Activated CD4-positive, alpha-beta T cell treated with anti-CD3 and anti-CD28 coated beads, Interleukin-2, Interleukin-4, amounts not matched to agents 100 ng/mL and 50 ng/mL, durations not matched to agents 16 hours and 8 hours (primary cell): ENCODE measurements around the gene HOXD12.

ENCODE experiments used
- DNase-seq: peaks from one replicate; pipeline ENCODE4 v3.0.0-alpha.2; 2020; ENCODE audit warnings: low spot score

The HOXD12 gene

DNA sequence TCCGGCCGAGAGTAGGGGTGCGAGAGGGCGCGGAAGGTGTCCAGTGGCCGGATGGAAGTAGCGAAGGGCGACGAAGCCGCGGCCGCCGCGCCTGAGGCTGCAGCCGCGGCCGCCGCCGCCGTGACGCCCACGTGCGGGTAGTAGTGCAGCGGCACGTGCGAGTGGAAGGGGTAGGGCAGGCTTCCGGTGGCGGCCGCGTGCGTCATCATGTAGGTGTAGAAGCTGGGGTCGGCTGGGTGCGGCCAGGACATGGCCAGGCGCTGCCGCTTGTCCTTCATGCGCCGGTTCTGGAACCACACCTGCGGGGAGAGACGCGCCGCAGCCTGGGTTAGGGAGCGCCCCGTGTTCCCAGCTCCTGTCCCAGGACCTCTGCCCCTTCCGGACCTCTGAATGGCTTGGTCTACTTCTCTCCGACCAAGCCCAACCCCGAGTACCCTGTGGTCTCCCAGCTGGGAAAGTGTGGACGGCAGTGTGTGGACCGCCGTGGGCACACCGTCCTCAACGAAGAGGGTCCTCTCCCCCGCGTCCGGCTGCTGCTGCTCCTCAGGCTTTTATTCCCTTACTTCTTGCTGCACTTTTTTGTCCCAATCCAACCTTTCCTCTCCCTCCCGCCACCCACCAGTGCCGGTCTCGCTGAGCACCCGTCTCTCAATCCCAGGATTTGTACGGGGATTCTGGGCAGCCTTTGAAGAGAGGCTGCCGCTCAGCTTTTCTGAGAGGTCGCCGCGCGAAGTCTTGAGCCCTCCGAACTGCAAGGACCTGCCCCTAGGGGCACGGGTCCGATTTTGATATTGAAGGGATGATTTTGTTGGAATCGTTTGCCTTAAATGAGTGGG lies 18.8 kb upstream of the HOXD12 start:
- DNase-seq: no peak

- DNase-seq: no peak
Observed at GRCh38 chr2:176081376-176081836, 18.2 kb upstream of the HOXD12 start.

- DNase-seq: no peak
Observed at GRCh38 chr2:176081837-176082524, 17.6 kb upstream of the HOXD12 start.

DNA sequence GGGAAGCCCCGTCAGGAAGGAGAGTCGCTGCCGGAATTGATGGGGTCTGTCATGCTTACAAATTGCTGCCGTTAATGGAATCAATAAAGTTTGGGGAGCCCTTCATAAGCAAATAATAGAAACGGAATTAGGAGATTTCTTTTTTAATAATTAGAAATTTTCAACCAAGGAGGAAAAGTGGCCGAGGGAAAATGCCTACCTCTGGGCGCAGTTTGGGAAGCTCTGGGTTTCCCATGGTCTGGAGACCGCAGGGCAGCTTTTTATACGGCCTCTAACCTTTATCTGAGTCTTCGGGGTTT lies 17.1 kb upstream of the HOXD12 start:
- DNase-seq: no peak

- DNase-seq: no peak
Observed at GRCh38 chr2:176082824-176083751, 16.5 kb upstream of the HOXD12 start.

DNA sequence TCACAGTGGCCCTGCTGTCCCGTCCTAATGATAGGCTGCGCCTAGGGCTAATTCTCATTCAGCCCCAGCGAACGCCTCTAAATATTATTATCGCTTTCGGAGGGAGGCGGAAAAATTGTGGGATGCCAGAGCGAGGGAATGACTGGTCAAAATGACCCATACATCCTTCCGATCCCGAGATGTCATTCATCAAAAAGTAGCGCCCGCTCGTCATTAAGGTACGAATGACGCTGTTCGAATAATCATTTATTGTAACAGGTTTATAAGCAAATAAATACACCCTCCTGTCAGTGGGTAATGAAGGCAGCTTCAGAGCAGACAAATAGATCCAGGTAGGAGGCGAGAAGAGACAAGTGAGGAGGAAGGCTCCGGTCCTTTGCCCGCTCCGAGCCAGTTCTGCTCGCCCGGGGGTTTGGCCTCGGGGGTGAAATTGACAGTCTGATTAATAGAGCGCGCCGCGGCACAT lies 15.8 kb upstream of the HOXD12 start, which contains the start of gene EVX2:
TSS of gene EVX2 (minus strand) at position 167 of the 466 bp plus-strand sequence. CDS start 186 bp downstream, outside the sequence.
- no peak for DNase-seq

DNA sequence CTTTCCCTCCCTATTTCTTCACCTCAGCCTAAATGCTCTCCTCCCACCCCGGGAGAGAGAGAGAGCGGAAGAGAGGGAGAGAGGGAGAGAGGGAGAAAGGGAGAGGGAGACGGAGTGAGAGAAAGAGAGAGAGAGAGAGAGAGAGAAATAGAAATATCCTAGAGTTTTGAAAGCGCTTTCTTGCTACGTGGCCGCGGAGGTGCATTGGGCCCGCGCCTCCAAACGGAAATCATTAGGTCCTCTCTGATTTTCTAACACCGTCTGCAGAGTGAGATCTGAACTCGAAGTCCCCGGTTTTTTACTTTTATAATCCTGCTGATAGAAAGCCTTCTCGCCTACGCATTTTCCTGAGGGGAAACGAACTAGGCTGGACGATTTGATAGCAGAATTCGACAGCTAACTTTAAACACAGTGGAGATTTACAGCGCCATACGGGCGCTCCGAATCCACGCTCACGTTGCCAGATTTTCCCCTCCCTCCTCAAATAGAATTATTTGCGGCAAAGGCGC lies 14.9 kb upstream of the HOXD12 start:
- DNase-seq: no peak

DNA sequence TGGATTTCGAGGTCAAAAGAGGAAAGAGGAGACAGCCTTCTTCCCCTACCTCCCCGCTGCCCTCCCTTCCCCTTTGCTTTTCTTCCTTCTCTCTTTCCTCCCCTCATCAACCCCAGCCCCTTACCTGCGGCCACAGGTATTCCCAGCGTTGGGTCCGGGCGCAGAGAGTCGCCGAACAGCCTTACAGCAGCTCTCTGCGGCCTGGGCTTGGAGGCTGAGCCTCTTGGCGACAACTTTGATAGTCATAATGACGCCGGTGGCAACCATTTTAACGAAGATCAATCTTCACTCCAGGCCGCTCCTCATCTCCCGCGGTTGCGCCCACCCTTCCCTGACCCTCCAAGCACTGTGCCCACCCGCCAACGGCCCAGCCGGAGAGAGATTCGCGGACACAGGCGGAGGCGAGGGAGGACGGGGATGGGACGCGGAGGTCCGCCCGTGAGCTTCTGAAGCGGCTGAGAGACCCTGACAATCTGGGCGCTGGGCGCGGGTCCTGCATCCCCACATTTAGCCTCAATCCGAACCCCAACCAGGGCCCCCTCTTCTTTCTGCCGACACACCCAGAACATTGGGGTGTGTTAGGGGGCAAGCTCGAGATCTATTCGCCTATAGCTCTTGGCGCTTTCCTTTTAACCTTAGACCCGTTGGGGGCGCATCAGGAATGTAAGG lies 14.3 kb upstream of the HOXD12 start:
- DNase-seq: no peak

DNA sequence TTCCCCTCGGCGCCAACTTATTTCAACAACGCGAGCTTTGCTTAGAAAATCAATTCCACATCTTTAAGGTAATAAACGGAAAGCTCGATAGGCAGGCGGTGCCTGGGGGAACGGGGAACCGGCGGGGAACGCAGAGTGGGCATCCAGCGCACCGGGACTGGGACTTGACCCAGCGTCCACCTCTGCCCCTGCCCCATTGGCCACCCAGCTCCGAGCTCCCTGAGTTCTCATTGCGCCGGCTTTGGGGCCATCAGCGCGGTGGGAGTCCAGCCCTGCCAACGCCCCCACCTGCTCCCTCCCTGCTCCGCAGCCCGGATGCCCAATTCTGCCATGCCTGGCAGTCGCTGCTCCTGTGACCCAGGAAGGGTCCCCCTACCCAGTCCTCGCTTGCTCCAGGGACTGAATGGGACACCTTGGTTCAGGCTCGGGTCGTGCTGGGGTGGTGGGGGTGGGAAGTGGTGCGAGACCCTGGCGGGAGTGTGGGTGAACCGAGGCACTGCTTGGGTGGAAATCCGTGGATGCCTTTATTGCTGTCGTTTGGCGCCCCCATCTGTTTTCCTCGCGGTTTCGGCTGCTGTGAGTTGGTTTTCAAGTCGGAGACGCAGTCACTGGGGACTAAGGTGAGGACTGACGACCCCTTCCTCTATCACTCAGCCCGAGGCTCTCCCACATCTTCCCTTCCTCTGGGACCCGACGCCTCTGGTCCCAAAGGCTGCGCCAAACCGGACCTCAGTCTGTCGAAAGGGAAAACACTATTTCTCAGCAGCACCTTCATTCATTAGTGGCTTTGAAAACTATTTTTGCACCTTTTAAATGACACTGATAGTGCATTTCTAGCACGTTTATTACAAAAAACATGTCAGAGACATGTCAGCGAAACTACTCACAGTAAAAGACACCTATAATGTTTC lies 13.5 kb upstream of the HOXD12 start:
- DNase-seq: no peak

DNA sequence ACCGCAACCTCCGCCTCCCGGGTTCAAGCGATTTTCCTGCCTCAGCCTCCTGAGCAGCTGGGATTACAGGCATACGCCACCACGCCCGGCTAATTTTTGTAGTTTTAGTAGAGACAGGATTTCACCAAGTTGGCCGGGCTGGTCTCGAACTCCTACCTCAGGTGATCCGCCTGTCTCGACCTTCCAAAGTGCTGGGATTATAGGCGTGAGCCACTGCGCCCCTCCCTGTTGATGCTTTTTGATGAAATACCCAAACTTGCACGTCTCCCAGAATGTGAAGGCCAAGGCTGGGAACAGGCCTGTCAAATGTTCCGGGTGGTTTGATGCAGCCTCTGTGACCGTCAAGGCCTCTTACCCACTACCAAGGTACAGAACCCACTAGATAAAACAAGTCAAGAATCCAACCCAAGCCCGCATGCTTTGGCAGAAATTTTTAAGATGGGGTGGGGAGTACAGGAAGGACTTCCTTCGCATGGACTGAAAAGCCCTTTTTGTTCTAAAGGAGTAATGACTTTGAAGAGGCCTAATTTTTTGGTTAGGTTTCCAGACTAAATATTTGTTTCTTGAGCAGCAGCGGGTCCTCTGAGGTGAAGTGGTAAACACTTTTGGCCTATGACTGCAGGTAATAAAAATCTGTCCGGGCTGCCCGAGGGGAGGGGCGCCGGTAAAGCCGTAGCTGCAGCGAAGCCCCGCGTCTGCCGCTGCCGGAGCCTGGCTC lies 12.1 kb upstream of the HOXD12 start:
- no peak for DNase-seq

- no peak for DNase-seq
Observed at GRCh38 chr2:176088048-176088936, 11.3 kb upstream of the HOXD12 start.

DNA sequence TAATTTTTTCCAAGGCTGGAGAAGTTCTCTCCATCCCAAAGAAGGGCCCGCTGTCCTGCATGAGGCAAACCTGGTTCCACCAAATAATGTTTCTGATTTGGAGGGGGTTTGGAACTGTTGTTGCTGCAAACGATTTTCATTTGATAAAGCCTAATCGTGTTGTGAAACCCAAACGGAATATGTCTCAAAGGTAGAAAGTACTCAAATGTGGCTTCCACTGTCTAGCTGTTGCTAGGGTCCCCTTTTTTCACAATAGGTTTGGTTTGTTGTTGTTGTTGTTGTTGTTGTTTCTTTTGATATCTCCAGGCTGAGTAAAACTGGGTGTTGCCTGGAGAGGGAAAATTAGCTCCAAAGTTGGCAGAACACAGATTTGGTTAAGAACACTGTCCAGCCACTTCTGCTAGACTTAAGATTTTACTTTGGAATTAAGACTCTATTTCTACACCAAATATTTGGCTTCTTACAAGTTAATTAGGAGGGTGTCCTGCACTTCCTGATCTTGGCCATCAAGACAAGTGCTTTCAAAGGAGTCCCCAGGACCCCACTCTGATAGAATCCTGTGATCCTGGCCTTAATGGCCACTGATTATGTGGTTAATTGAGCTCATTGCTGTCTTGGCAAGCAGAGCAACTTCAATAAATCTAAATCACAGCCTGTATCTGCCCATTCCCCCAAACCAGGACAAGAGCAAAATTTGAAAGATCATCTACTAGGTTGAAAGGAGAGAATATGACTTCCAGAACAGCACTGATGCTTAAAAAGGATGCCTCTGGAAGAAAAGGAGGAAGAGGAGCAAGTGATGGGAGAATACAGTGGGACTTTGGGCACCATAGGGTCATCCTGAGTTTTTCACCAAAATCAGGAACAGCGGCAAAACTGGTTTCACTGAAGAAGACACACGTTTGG lies 10.4 kb upstream of the HOXD12 start:
- DNase-seq: no peak

- DNase-seq: no peak
Observed at GRCh38 chr2:176089843-176090395, 9.7 kb upstream of the HOXD12 start.

DNA sequence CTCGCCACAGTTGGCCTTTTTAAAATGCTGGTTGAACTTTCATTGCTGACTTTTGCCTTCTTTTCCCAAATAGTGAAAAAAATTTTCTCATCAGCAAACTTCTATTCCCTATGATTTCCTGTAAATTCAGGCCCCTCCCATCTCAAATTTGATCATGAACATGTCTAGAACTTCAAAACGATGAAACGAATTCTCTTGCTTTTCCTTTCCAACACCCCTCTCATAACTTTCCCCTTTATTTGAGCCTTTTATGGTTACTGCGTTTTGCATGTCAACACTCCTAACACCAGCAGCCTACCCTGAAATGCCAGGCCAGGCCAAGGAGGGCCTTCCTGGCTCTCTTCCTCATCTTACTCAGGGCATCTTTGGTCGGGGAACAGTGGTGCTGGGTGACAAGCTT lies 8.7 kb upstream of the HOXD12 start:
- DNase-seq: no peak

GRCh38 chr2:176091329-176092258 lies 8.0 kb upstream of the HOXD12 start:
- DNase-seq: no peak
